ENCODE measurements around the gene WASHC3. TPM values are rescaled to one million over a fixed set of nuclear protein-coding genes. Genes with fewer than 3 reads are reported as not detected.

Gene WASHC3
- total RNA-seq, 2 donors from 2014 or later: 44.1 to 52.6 TPM

DNA sequence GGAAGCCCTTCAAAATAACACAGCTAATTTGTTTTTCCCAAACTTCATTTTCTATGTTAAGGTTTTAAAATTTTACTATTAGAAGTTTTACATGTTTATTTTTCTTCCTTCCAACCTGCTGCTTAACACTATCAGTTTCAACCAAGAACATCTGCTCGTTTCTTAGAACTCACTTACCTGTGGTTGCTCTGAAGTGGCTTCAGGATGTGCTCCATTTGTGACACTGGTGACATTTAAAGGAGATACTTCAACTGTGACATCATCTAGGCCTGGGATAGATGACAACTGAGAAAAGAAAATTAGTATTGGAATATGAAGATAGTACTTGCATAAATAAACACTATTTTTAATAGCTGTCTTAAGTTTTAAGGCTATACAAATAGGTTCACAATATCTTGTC is 17.9 kb downstream of the WASHC3 start:
- TF ChIP-seq, protein P1, sequence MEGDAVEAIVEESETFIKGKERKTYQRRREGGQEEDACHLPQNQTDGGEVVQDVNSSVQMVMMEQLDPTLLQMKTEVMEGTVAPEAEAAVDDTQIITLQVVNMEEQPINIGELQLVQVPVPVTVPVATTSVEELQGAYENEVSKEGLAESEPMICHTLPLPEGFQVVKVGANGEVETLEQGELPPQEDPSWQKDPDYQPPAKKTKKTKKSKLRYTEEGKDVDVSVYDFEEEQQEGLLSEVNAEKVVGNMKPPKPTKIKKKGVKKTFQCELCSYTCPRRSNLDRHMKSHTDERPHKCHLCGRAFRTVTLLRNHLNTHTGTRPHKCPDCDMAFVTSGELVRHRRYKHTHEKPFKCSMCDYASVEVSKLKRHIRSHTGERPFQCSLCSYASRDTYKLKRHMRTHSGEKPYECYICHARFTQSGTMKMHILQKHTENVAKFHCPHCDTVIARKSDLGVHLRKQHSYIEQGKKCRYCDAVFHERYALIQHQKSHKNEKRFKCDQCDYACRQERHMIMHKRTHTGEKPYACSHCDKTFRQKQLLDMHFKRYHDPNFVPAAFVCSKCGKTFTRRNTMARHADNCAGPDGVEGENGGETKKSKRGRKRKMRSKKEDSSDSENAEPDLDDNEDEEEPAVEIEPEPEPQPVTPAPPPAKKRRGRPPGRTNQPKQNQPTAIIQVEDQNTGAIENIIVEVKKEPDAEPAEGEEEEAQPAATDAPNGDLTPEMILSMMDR (IDR thresholded peaks at IDR 0.05): no peak

GRCh38 chr12:102033991-102034745 is 27.6 kb downstream of the WASHC3 start:
- TF ChIP-seq, protein P1 (IDR thresholded peaks at IDR 0.05): no peak
- no peak for DNase-seq (ENCODE audit: low spot score)
- Histone ChIP-seq H3K9me3 (no peaks in the 10 kb centered on the region), H3K4me1 (no peaks in the 10 kb centered on the region), H3K27ac (no peak overlapping the region), H3K4me3 (no peak overlapping the region), H3K36me3 (peaks cover 38% of the 10 kb centered on the region), H3K27me3 (no peaks in the 10 kb centered on the region)

More for the DNA sequence above, 17.9 kb downstream of the WASHC3 start:
- no peak overlapping the region for H3K27ac ChIP-seq
- no peak for DNase-seq (ENCODE audit: low spot score)
- H3K4me3 ChIP-seq: no peak overlapping the region
- peaks cover 36% of the 10 kb centered on the region for H3K36me3 ChIP-seq
- H3K27me3 ChIP-seq: no peaks in the 10 kb centered on the region
- no peaks in the 10 kb centered on the region for H3K4me1 ChIP-seq
- H3K9me3 ChIP-seq: no peaks in the 10 kb centered on the region

DNA sequence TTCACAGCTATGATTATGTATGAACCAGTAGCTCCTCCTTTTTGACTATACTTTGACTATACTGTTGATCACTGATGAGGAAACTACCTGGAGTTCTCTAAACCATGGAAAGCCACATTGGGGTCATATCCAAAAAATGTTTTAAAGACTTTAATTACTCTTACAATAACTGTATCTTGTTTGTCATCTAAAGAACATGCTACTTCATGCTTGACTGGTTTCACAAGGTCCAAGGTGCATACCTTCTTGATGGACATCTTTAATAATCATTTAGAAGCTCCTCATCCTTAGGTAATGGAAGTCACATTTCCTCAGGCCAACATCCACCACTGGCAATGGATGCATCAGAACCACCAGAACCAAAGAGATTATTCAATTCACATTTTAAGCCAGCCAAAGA is 29.9 kb downstream of the WASHC3 start:
- Histone ChIP-seq H3K9me3 (no peaks in the 10 kb centered on the region), H3K27ac (no peak overlapping the region), H3K36me3 (peaks cover 24% of the 10 kb centered on the region), H3K27me3 (no peaks in the 10 kb centered on the region), H3K4me3 (no peak overlapping the region), H3K4me1 (no peaks in the 10 kb centered on the region)
- DNase-seq (ENCODE audit: low spot score): no peak
- TF ChIP-seq, protein P1 (IDR thresholded peaks at IDR 0.05): no peak

DNA sequence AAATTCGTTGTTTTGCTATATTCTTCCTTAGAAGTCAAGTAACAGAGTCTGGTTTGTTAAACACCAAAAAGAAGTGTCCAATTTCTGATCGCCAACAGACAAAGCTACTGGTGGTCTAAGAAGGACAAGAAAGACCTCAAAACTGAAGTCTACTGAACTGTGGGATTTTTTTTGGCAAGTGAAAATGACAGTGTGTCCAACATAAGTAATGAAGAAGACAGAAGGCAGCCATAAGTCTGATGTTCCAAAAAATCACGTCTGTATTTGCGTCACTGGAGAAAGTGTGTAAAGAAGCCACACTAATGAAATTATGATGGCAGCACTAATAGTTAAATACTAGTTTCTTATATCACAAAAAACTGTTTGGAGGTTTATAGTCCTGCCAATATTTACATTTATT is 32.6 kb downstream of the WASHC3 start:
- Histone ChIP-seq H3K9me3 (no peaks in the 10 kb centered on the region), H3K27me3 (no peaks in the 10 kb centered on the region), H3K4me1 (no peaks in the 10 kb centered on the region), H3K4me3 (no peak overlapping the region), H3K27ac (peak overlapping the region in 1 of 2 donors; percentile 3), H3K36me3 (peaks cover 2% of the 10 kb centered on the region)
- TF ChIP-seq, protein P1 (IDR thresholded peaks at IDR 0.05): no peak
- DNase-seq (ENCODE audit: low spot score): no peak

DNA sequence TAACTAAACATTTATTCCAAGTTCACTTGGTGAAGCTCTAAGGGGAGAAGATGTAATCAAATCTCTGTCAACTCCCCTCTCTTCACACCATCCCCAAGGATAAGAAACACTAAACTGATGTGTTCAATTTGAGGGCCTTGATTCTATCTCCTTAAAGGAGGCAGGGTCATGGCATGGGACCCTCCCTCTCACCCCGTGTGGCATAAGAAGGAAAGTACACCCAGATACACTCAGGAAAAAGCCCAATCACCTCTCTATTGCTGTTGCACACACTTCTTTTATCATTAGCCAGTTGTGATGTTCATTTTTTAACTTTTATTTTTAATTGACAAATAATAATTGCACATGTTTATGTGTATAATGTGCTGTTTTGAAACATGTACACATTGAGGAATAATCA is 35.1 kb downstream of the WASHC3 start:
- no peak for DNase-seq (ENCODE audit: low spot score)
- H3K4me3 ChIP-seq: no peak overlapping the region
- H3K9me3 ChIP-seq: no peaks in the 10 kb centered on the region
- no peak overlapping the region for H3K27ac ChIP-seq
- H3K36me3 ChIP-seq: peaks cover 10% of the 10 kb centered on the region
- no peaks in the 10 kb centered on the region for H3K4me1 ChIP-seq
- TF ChIP-seq, protein P1 (IDR thresholded peaks at IDR 0.05): no peak
- no peaks in the 10 kb centered on the region for H3K27me3 ChIP-seq

- TF ChIP-seq, protein P1 (IDR thresholded peaks at IDR 0.05): no peak
- H3K27ac ChIP-seq: no peak overlapping the region
- H3K4me1 ChIP-seq: no peaks in the 10 kb centered on the region
- DNase-seq (ENCODE audit: low spot score): no peak
- no peaks in the 10 kb centered on the region for H3K27me3 ChIP-seq
- H3K9me3 ChIP-seq: no peaks in the 10 kb centered on the region
- peaks cover 10% of the 10 kb centered on the region for H3K36me3 ChIP-seq
- H3K4me3 ChIP-seq: no peak overlapping the region
Observed at GRCh38 chr12:102024765-102025164, 37.0 kb downstream of the WASHC3 start.
